GM23338 (cell line): ENCODE data around the gene CACNA1D.

Source experiments
- CREB1 ChIP-seq: fragments of 250-450 bp; sonication (Bioruptor Pico); IDR thresholded peaks from 2 replicates; pipeline ENCODE4 v1.5.0; 2020; ENCODE audit warnings: low read depth, mild to moderate bottlenecking, moderate library complexity
- CTCF ChIP-seq, 2 experiments: fragments of 200-600 bp in 1 of 2; sonication (generic) in 1 of 2; conservative IDR thresholded peaks; 2 replicates each; pipeline versions ENCODE4 v1.5.1 to v1.6.1; 2016 to 2017; ENCODE audit warnings: antibody characterized with exemption in 2 of 2, low read depth in 2 of 2, mild to moderate bottlenecking in 2 of 2, moderate library complexity in 1 of 2
- ETS1 ChIP-seq: IDR thresholded peaks from 2 replicates; pipeline ENCODE4 v1.6.1; 2016; ENCODE audit warnings: antibody characterized with exemption
- EZH2 ChIP-seq: fragments of 200-600 bp; sonication (generic); IDR thresholded peaks from one replicate; pipeline ENCODE4 v1.8.0; 2017; ENCODE audit warnings: antibody characterized with exemption, mild to moderate bottlenecking, low read depth; ENCODE audit not compliant: unreplicated experiment
- EZH2phosphoT487 ChIP-seq: fragments of 200-600 bp; sonication (generic); IDR thresholded peaks from one replicate; pipeline ENCODE4 v1.8.1; 2018; ENCODE audit warnings: antibody characterized with exemption; ENCODE audit not compliant: unreplicated experiment
- JUNB ChIP-seq: IDR thresholded peaks from one replicate; pipeline ENCODE4 v1.6.1; 2016; ENCODE audit warnings: antibody characterized with exemption; ENCODE audit not compliant: unreplicated experiment
- NANOG ChIP-seq: IDR thresholded peaks from 2 replicates; pipeline ENCODE4 v1.6.1; 2016; ENCODE audit warnings: antibody characterized with exemption, borderline replicate concordance
- POLR2AphosphoS5 ChIP-seq: IDR thresholded peaks from 2 replicates; pipeline ENCODE4 v1.6.1; 2016; ENCODE audit warnings: antibody characterized with exemption, low read depth
- REST ChIP-seq: IDR thresholded peaks from one replicate; pipeline ENCODE4 v1.6.1; 2018; ENCODE audit warnings: antibody characterized with exemption; ENCODE audit not compliant: unreplicated experiment
- STAT1 ChIP-seq: IDR thresholded peaks from one replicate; pipeline ENCODE4 v1.6.1; 2016; ENCODE audit warnings: antibody characterized with exemption; ENCODE audit not compliant: unreplicated experiment
- ZNF114 ChIP-seq: fragments of 250-450 bp; sonication (Bioruptor Pico); IDR thresholded peaks from 2 replicates; pipeline ENCODE4 v1.5.0; 2020; ENCODE audit warnings: mild to moderate bottlenecking, moderate library complexity
- ZNF331 ChIP-seq: fragments of 250-450 bp; sonication (Bioruptor Pico); IDR thresholded peaks from 2 replicates; pipeline ENCODE4 v1.5.0; 2020; ENCODE audit warnings: low read depth, mild to moderate bottlenecking, moderate library complexity
- ZNF462 ChIP-seq: fragments of 250-450 bp; sonication (Bioruptor Pico); IDR thresholded peaks from 2 replicates; pipeline ENCODE4 v1.5.0; 2020; ENCODE audit warnings: mild to moderate bottlenecking, moderate library complexity

GRCh38 chr3:53775018-53775417 lies 280.6 kb downstream of the CACNA1D start:
- no peak for TF ChIP-seq CTCF (conservative IDR thresholded peaks at IDR 0.05; ENCODE audit: low read depth in 2 of 2)
- TF ChIP-seq ZNF114 (CRISPR knock-in tag), result no peak
- no peak for TF ChIP-seq EZH2
- TF ChIP-seq POLR2AphosphoS5, result no peak
- no peak for TF ChIP-seq CREB1
- no peak for TF ChIP-seq EZH2phosphoT487
- no peak for TF ChIP-seq ZNF462 (CRISPR knock-in tag)
- no peak for TF ChIP-seq REST
- no peak for TF ChIP-seq ZNF331 (CRISPR knock-in tag)
- TF ChIP-seq JUNB, result no peak
- no peak for TF ChIP-seq ETS1
- no peak for TF ChIP-seq STAT1
- TF ChIP-seq NANOG, result no peak
